SK-N-SH treated with all-trans-retinoic acid at 6 μM for 48 hours (cell line): ENCODE measurements around the gene NGEF.

Experiments
- ARNTL ChIP-seq: fragments of 450-650 bp; formaldehyde crosslinking; IDR thresholded peaks from 2 replicates; pipeline ENCODE4 v1.5.0; 2020; ENCODE audit warnings: low read depth, mild to moderate bottlenecking, moderate library complexity, borderline replicate concordance
- BACH2 ChIP-seq: fragments of 250-450 bp; sonication (Bioruptor Pico); IDR thresholded peaks from 2 replicates; pipeline ENCODE4 v1.9.0; 2021; ENCODE audit warnings: mild to moderate bottlenecking, borderline replicate concordance
- CSDC2 ChIP-seq: fragments of 250-450 bp; sonication (Bioruptor Pico); IDR thresholded peaks from 2 replicates; pipeline ENCODE4 v1.5.0; 2020; ENCODE audit warnings: mild to moderate bottlenecking, moderate library complexity
- ESRRG ChIP-seq: fragments of 250-450 bp; sonication (Bioruptor Pico); IDR thresholded peaks from 2 replicates; pipeline ENCODE4 v1.6.1; 2021; ENCODE audit warnings: mild to moderate bottlenecking
- ISL1 ChIP-seq: fragments of 250-450 bp; sonication (Bioruptor Pico); IDR thresholded peaks from 2 replicates; pipeline ENCODE4 v2.1.2; 2022; ENCODE audit warnings: mild to moderate bottlenecking, moderate library complexity
- PATZ1 ChIP-seq: fragments of 250-450 bp; sonication (Bioruptor Pico); IDR thresholded peaks from 2 replicates; pipeline ENCODE4 v1.8.0; 2020; ENCODE audit warnings: mild to moderate bottlenecking, moderate library complexity, borderline replicate concordance
- POU6F1 ChIP-seq: fragments of 250-450 bp; sonication (Bioruptor Pico); IDR thresholded peaks from 2 replicates; pipeline ENCODE4 v1.8.0; 2021; ENCODE audit warnings: low read depth, mild to moderate bottlenecking, moderate library complexity, borderline replicate concordance
- TOX ChIP-seq: fragments of 250-450 bp; sonication (Bioruptor Pico); IDR thresholded peaks from 2 replicates; pipeline ENCODE4 v1.8.0; 2021; ENCODE audit warnings: mild to moderate bottlenecking, moderate library complexity, borderline replicate concordance
- TSHZ2 ChIP-seq: fragments of 250-450 bp; sonication (Bioruptor Pico); IDR thresholded peaks from 2 replicates; pipeline ENCODE4 v1.5.0; 2020; ENCODE audit warnings: mild to moderate bottlenecking, moderate library complexity
- ZFP3 ChIP-seq: fragments of 250-450 bp; sonication (Bioruptor Pico); IDR thresholded peaks from 2 replicates; pipeline ENCODE4 v1.5.0; 2020; ENCODE audit warnings: mild to moderate bottlenecking, moderate library complexity
- ZFP30 ChIP-seq: fragments of 450-650 bp; formaldehyde crosslinking; IDR thresholded peaks from 2 replicates; pipeline ENCODE4 v1.5.0; 2022; ENCODE audit warnings: mild to moderate bottlenecking, moderate library complexity
- ZNF8 ChIP-seq: fragments of 450-650 bp; formaldehyde crosslinking; IDR thresholded peaks from 2 replicates; pipeline ENCODE4 v1.5.0; 2020; ENCODE audit warnings: mild to moderate bottlenecking, moderate library complexity

- no peak for TF ChIP-seq ESRRG
- no peak for TF ChIP-seq PATZ1 (CRISPR knock-in tag)
- no peak for TF ChIP-seq ZFP30 (CRISPR knock-in tag)
- no peak for TF ChIP-seq CSDC2 (CRISPR knock-in tag)
- TF ChIP-seq TOX = no peak
- no peak for TF ChIP-seq ISL1 (CRISPR knock-in tag)
- no peak for TF ChIP-seq ZNF8 (CRISPR knock-in tag)
- TF ChIP-seq POU6F1 (CRISPR knock-in tag) = no peak
- no peak for TF ChIP-seq BACH2 (CRISPR knock-in tag)
- no peak for TF ChIP-seq ZFP3 (CRISPR knock-in tag)
- no peak for TF ChIP-seq ARNTL
- TF ChIP-seq TSHZ2 (CRISPR knock-in tag) = no peak
Measured at GRCh38 chr2:232869138-232870017, 143.7 kb downstream of the NGEF start.
